Measurements from ENCODE around the gene FIGN. TPM values are rescaled to one million over a fixed set of nuclear protein-coding genes. Genes with fewer than 3 reads are reported as not detected.

FIGN gene
- total and polyA plus RNA-seq, 12 donors, result 1.1 to 10.8 (median 5.2) TPM

DNA sequence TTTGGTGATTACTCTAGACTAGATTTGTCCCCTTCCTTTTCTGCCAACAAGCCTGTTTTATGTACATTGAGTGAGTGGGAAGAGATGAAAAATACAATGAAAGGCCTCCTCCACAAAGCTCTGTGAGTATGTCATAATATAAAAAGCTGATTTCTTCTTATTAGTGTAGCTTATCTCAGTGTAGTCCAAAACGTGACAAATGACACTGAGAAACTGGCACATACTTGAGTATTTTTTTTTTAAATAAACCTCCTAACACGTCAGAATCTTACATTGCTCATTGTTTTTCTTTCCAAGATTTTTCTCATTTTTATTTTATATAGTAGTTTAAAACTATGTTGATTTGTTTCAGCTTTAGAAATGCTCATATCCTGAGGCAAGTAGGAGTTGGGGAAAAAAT, 17.9 kb upstream of the FIGN start:
- Histone ChIP-seq H3K27me3 (no peaks in the 10 kb centered on the region), H3K4me1 (replicated peaks in 1 of 2) (no peaks in the 10 kb centered on the region), H3K36me3 (replicated peaks in 1 of 2) (no peaks in the 10 kb centered on the region), H3K9me3 (replicated peaks in 1 of 3) (no peaks in the 10 kb centered on the region), H3K4me3 (no peak overlapping the region), H3K27ac (no peak overlapping the region)
- no peak for DNase-seq
- 44 to 58% (median 49%) methylated on average over 2 of the region's 2 CpGs for WGBS, 4 donors
- intact Hi-C loops (cut with DNase I), result no loop called here
- TF ChIP-seq POLR2A (IDR thresholded peaks at IDR 0.05), result no peak
- TF ChIP-seq, protein P1, sequence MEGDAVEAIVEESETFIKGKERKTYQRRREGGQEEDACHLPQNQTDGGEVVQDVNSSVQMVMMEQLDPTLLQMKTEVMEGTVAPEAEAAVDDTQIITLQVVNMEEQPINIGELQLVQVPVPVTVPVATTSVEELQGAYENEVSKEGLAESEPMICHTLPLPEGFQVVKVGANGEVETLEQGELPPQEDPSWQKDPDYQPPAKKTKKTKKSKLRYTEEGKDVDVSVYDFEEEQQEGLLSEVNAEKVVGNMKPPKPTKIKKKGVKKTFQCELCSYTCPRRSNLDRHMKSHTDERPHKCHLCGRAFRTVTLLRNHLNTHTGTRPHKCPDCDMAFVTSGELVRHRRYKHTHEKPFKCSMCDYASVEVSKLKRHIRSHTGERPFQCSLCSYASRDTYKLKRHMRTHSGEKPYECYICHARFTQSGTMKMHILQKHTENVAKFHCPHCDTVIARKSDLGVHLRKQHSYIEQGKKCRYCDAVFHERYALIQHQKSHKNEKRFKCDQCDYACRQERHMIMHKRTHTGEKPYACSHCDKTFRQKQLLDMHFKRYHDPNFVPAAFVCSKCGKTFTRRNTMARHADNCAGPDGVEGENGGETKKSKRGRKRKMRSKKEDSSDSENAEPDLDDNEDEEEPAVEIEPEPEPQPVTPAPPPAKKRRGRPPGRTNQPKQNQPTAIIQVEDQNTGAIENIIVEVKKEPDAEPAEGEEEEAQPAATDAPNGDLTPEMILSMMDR (IDR thresholded peaks at IDR 0.05), result no peak

DNA sequence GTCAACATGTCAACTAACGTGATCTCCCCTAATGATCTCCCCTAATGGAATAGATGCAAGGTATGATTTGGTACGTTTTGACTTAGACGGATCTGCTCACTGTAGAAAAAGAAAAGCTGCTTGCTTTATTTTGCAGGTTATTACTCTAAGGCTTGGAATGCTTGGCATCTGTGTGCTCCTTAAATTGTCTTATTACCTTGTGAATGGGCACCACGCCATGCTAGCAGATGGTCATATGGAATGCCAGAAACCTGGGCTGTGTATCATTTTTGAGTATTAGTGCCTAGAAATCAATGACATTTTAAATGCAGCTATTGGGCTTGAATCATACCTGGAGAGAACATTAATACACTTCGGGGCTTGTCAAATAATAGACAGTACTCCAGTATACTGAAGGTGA, 16.5 kb upstream of the FIGN start:
- DNase-seq, result no peak
- intact Hi-C loops (cut with DNase I), result no loop called here
- WGBS, 4 donors, result 86 to 91% (median 88%) methylated on average over 5 of the region's 5 CpGs

DNA sequence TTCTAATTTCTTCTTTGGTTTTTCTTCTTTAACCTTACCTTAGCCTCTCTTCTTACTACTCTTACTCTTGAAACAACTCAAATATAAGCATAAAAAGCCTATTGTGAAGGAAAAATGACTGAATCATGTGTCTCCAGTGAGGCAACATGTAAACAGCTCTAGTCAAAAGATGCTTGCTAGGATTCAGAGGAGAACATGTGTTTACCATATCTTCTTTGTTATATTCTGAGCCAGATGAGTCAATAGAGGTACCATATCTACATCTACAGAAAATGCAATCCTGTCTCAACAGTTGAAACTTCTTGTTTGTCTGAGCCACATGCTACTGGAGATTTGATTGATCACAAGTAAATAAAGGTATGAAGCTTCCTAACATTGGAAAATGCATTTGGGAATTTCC, 15.9 kb upstream of the FIGN start:
- no peak for TF ChIP-seq POLR2A (IDR thresholded peaks at IDR 0.05)
- TF ChIP-seq, protein P1 (IDR thresholded peaks at IDR 0.05), result no peak
- Histone ChIP-seq H3K36me3 (replicated peaks in 1 of 2) (no peaks in the 10 kb centered on the region), H3K4me3 (no peak overlapping the region), H3K27me3 (no peaks in the 10 kb centered on the region), H3K4me1 (replicated peaks in 1 of 2) (no peaks in the 10 kb centered on the region), H3K9me3 (replicated peaks in 1 of 3) (no peaks in the 10 kb centered on the region), H3K27ac (no peak overlapping the region)
- no peak for DNase-seq
- intact Hi-C loops (cut with DNase I), result no loop called here

More for the DNA sequence above, 16.5 kb upstream of the FIGN start:
- H3K4me3 ChIP-seq, result no peak overlapping the region
- H3K27ac ChIP-seq, result no peak overlapping the region
- H3K4me1 ChIP-seq (replicated peaks in 1 of 2), result no peaks in the 10 kb centered on the region
- H3K36me3 ChIP-seq (replicated peaks in 1 of 2), result no peaks in the 10 kb centered on the region
- TF ChIP-seq, protein P1 (IDR thresholded peaks at IDR 0.05), result no peak
- TF ChIP-seq POLR2A (IDR thresholded peaks at IDR 0.05), result no peak
- no peaks in the 10 kb centered on the region for H3K9me3 ChIP-seq (replicated peaks in 1 of 3)
- H3K27me3 ChIP-seq, result no peaks in the 10 kb centered on the region

DNA sequence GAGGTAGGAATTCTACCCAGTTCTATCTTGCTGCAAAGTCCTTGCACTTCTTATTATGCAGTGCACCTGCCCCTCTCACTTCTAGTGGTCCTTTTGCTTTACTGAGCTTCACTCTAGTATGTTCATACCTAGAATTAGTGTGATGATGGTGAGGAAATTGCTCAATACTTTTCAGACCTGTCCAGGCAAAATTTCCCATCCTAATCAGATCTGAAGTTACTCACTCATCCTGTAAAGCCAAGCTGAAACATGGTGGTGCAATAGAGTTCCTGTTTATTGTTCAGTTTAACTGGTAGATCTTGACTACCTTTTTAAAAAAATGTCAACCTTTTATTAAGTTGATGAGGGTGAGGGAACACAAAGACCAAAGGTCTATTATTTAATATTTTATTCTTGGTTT, 12.6 kb upstream of the FIGN start:
- intact Hi-C loops (cut with DNase I), result no loop called here
- Histone ChIP-seq H3K4me3 (no peak overlapping the region), H3K27ac (no peak overlapping the region), H3K27me3 (no peaks in the 10 kb centered on the region), H3K9me3 (replicated peaks in 1 of 3) (no peaks in the 10 kb centered on the region), H3K4me1 (replicated peaks in 1 of 2) (no peaks in the 10 kb centered on the region), H3K36me3 (replicated peaks in 1 of 2) (no peaks in the 10 kb centered on the region)
- TF ChIP-seq, protein P1 (IDR thresholded peaks at IDR 0.05), result no peak
- no peak for TF ChIP-seq POLR2A (IDR thresholded peaks at IDR 0.05)
- DNase-seq, result no peak
